Measurements from ENCODE around the gene RNF166.

The RNF166 gene

GRCh38 chr16:88723507-88723887 is 17.3 kb upstream of the RNF166 start:
- DNase-seq = no peak

DNA sequence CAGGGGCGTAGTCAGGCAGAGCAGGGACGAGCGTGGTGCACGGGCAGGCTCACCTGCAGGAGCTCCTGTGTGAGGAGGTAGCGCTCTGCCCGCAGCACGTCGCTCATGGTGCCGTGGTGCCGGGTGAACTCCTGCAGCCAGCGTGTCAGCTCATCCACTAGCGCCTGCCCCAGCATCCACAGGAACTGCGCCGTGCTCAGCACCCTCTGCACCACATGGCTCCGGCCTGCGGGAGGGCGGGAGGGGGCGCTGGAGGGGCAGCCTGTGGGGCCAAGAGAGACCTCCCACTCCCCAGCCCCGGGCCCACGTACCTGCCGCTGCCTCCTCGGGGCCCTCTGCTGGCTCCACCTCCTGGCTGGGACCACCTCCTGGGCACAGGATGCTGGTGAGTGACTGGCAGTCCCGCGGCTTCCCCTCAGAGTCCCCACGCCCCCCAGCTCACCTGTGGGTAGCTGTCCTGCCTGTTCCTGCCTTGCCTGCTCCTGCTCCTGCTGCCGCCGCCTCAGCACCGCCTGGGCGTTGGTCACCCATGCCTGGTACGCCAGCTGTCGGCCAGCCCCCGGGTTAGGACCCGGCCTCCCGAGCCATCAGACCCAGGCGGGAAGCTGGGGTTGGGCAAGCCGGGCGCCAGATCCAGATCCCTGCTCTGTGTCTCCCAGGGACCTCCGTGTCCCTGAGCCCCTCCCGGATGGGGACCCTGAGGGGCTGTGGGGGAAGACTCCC is 16.7 kb upstream of the RNF166 start:
- DNase-seq = no peak

- DNase-seq = no peak
These were observed 15.9 kb upstream of the RNF166 start for GRCh38 chr16:88721815-88722755.

GRCh38 chr16:88721236-88721635 is 15.0 kb upstream of the RNF166 start:
- DNase-seq = no peak

DNA sequence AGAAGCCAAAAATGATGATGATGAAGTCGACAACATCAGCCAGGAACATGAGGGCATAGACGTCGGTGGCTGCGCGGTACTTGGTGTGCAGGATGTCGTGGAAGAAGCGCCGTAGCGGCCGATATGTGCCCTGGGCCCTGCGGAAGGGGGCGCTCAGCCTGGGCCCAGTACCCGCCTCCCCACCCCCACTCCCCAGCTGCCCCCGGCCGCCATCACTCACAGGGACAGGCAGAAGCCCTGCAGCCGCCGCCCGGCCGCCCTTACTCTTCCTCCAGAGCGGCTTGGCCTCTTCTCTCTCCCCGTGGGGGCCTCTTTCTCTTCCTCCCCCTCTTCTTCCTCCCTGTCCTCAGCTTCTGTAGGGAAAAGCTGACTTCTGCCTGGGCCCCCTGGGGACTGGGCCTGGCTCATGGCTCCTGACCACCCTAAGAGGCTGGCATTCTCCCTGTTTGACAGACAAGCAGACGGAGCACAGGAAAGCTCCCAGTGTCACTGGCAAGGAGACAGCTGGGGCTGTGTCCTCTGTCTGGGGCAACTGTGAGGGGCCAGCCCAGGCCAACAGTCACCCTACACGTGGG is 14.3 kb upstream of the RNF166 start:
- no peak for DNase-seq

GRCh38 chr16:88719933-88720296 is 13.7 kb upstream of the RNF166 start:
- no peak for DNase-seq

GRCh38 chr16:88719267-88719932 is 13.2 kb upstream of the RNF166 start:
- DNase-seq = no peak

DNA sequence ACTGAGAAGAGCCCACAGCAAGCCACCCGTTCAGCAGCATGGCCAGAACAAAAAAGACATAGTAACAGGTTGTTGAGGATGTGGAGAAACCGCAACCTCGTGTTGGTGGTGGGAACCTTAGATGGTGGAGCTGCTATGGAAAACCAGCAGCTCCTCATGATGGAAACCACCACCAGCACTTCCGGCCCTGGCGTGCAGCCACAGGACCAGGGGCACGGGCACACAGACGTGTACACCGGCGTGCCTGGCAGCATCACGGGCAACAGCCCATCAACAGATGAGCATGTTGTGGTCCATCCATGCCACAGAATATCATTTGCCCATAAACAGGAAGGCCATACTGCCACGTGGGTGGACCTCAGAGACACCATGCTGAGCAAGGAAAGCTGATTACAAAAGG is 12.0 kb upstream of the RNF166 start:
- DNase-seq = no peak

DNA sequence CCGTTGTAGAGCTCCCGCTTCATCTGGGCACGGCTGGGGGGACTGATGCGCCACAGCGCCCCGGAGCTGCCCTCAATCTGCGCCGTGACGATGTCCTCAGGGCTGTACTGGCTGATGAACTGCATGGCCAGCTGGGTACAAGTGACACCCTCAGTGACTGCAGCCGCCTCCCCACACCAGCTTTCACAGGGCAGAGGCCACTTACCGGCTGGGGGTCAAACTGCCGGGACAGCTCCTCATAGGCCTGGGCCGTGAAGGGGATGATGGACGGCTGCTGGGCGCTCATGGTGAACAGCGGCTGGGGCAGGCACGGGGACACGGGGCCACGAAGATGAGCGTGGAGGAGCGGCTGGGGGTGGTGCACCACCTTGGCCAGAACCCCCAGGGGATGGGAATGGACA is 10.4 kb upstream of the RNF166 start:
- no peak for DNase-seq

GRCh38 chr16:88716201-88716600 is 10.0 kb upstream of the RNF166 start:
- no peak for DNase-seq

DNA sequence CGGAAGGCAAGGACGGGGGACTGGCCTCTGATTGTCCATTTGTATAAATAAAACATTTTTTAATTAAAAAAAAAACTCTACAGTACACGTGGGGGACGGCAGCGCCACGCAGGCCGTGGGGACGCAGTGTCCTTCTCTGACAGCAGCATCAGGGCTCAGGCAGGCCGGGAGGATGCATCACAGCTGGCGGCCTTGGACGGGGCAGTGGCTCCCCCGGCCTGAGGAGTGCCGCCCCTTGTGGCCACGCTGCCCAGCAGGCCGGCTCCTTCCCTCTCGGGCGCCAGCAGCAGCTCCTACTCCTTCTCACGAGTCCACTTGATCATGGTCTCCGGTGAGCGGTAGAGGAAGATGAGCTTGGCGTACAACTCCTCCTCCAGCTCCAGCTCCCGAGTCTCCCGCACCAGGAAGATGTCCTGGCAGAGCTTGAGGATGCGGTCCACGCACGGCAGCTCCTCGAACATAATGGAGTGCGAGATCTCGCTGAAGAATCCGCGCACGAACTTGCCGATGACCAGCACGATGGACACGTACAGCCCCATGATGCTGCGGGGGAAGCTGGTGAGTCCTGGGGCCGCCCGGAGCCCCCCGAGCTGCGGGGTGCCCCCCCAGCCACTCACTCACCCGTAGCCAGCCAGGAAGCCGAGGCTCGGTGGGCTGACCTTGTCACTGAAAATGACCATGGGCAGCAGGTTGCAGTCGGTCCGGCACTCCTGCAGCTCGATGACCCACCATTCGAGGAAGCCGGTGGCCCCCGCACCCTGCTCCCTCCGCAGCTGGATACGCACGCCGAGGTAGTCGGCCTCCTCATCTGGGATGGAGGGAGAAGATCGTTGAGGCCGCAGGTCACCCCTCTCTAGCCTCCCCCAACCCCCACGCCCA is 9.3 kb upstream of the RNF166 start:
- DNase-seq = no peak

GRCh38 chr16:88714420-88715302 is 8.5 kb upstream of the RNF166 start:
- no peak for DNase-seq

DNA sequence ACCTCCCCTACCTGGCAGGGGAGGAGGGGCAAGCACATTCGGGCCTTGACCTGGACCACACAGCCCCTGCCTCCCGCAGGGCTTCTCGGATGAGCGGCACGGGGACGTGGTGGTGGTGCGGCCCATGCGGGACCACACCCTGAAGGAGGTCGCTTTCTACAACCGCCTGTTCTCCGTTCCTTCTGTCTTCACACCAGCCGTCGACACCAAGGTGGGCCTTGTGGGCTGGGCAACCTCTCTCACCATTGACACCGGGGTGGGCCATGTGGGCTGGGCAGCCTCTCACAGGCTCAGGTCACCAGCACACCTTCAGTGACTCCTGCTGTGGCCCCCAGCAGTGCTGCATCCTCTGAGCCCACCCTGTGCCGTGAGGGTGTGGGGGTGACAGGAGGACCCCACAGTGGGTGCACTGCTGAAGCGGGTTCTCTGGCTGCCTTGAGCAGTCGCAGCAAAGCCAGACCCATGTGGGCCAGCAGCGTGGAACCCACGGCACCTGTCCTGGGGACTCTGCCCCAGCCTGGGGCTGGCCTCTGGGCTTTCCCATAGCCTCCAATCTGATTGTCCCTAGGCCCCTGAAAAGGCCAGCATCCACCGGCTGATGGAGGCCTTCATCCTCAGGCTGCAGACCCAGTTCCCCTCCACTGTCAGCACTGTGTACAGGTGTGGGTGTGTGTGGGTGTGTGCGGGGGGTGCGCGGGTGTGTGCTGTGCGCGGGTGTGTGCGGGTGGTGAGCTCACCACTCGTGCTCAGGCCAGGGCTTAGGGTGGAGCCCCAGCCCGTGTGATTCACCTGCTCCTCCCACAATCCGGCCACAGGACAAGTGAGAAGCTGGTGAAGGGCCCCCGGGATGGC is 7.6 kb upstream of the RNF166 start:
- DNase-seq = no peak

GRCh38 chr16:88713054-88713453 is 6.8 kb upstream of the RNF166 start:
- DNase-seq = no peak

GRCh38 chr16:88712362-88712979 is 6.3 kb upstream of the RNF166 start:
- DNase-seq = no peak

GRCh38 chr16:88711750-88712340 is 5.6 kb upstream of the RNF166 start:
- DNase-seq = no peak

DNA sequence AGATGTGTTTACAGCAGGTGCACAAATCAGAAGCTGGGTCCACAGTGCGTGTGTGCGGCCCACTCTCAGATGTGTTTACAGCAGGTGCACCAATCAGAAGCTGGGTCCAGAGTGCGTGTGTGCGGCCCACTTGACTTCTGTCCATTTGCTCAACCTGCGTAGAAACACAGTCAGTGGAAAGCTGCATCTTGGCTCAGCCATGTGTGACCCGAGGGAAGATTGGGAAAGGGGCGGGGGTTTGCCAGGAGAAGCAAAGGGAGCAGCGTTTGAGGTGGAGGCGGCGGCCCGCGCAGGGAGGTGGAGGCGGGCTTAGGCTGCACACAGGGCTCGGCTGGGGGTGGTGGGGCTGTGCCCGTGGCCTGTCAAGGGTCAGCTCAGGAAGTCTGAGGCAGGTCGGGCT is 4.3 kb upstream of the RNF166 start:
- DNase-seq = no peak

DNA sequence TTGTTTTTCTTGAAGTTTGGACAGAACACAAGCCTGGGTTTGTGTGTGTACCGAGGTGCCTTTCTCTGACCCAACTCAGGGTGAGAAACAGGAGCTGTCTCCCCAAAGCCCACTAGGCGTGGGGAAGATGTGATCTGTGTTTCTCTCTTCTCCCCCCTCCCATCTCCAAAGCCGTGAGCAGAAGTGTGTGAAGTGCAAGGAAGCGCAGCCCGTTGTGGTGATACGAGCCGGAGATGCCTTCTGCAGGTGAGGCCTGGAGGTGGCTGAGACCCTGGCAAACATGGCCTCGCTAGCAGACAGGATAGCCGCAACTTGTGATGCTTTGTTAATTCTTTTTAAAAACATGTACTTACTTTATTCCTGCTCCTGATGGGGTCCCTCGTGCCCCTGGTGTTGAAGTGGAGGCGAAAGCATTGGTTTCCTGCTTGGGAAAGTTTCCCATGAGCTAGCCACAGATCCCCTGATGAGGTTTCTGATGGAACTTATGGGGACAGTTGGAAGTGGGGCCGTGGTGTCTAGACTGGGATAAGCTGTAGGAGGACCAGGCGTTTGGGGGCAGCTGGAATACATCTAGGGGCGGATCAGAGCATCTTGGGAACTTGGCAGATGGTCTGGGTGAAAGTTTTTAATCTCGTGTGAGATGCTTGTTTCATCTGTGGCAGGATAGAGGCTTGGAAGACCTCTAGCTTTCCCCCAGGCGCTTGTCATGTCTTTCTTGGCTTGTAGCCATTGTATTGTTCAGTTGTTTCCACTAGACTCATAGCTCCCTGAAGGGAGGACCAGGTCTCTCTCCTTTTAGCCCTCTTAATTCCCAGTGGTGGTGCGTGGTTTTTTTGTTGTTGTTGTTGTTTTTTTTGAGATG is 988 bp upstream of the RNF166 start:
- DNase-seq = no peak
